Neural progenitor cell (in vitro differentiated cells): ENCODE results near the gene GABRG3. TPM values are rescaled to one million over a fixed set of nuclear protein-coding genes. Genes with fewer than 3 reads are reported as not detected.
A peak's percentile ranks its signal among the peaks of the same experiment; 100 is the strongest.

Experiments
- DNase-seq: peaks from one replicate; pipeline ENCODE4 v3.0.0-alpha.2; 2016; ENCODE audit warnings: low spot score
- H2AFZ ChIP-seq: fragments of 200-600 bp; sonication (generic); replicated peaks from 2 replicates; pipeline ENCODE4 v1.6.1; 2016; ENCODE audit warnings: antibody characterized with exemption
- H3F3A ChIP-seq: fragments of 200-600 bp; sonication (generic); 2 replicates; pipeline ENCODE4 v1.6.1; 2016; ENCODE audit warnings: antibody characterized with exemption, low read depth
- H3K27ac ChIP-seq: fragments of 200-600 bp; sonication (generic); 2 replicates; pipeline ENCODE4 v1.5.1; 2016; ENCODE audit warnings: mild to moderate bottlenecking
- H3K27me3 ChIP-seq: fragments of 200-600 bp; sonication (generic); 2 replicates; pipeline ENCODE4 v1.6.1; 2016; ENCODE audit warnings: mild to moderate bottlenecking, moderate library complexity
- H3K36me3 ChIP-seq: fragments of 200-600 bp; sonication (generic); 2 replicates; pipeline ENCODE4 v1.5.1; 2016
- H3K4me1 ChIP-seq: fragments of 200-600 bp; sonication (generic); 2 replicates; pipeline ENCODE4 v1.6.1; 2016; ENCODE audit warnings: mixed run types
- H3K4me2 ChIP-seq: fragments of 200-600 bp; sonication (generic); 2 replicates; pipeline ENCODE4 v1.6.1; 2016
- H3K4me3 ChIP-seq: fragments of 200-600 bp; sonication (generic); 2 replicates; pipeline ENCODE4 v1.5.1; 2016
- H3K79me2 ChIP-seq: fragments of 200-600 bp; sonication (generic); 2 replicates; pipeline ENCODE4 v1.6.1; 2016; ENCODE audit warnings: low read depth
- H3K9ac ChIP-seq: fragments of 200-600 bp; sonication (generic); 2 replicates; pipeline ENCODE4 v1.6.1; 2016
- H3K9me3 ChIP-seq: fragments of 200-600 bp; sonication (generic); 2 replicates; pipeline ENCODE4 v1.5.1; 2016; ENCODE audit warnings: low read depth
- H4K20me1 ChIP-seq: fragments of 200-600 bp; sonication (generic); 2 replicates; pipeline ENCODE4 v1.6.1; 2016; ENCODE audit warnings: low read depth
- H3K27ac Mint-ChIP-seq: 3 replicates; pipeline ENCODE4 v1.8.0; 2021; ENCODE audit warnings: mixed read lengths
- H3K27me3 Mint-ChIP-seq: 2 replicates; pipeline ENCODE4 v1.8.0; 2022; ENCODE audit warnings: low read depth, mild to moderate bottlenecking, inconsistent platforms, moderate library complexity, mixed read lengths; ENCODE audit not compliant: insufficient read depth
- H3K36me3 Mint-ChIP-seq: 3 replicates; pipeline ENCODE4 v1.8.0; 2021; ENCODE audit warnings: mixed read lengths
- H3K4me1 Mint-ChIP-seq: 3 replicates; pipeline ENCODE4 v1.8.0; 2021; ENCODE audit warnings: mixed read lengths
- H3K4me3 Mint-ChIP-seq: 3 replicates; pipeline ENCODE4 v1.8.0; 2021; ENCODE audit warnings: mild to moderate bottlenecking, moderate library complexity, mixed read lengths
- H3K9me3 Mint-ChIP-seq: 3 replicates; pipeline ENCODE4 v1.8.0; 2020; ENCODE audit warnings: mixed read lengths
- CTCF ChIP-seq: fragments of 200-600 bp; sonication (generic); IDR thresholded peaks from 2 replicates; pipeline ENCODE4 v1.5.1; 2017; ENCODE audit warnings: antibody characterized with exemption, mild to moderate bottlenecking
- EZH2 ChIP-seq: fragments of 200-600 bp; sonication (generic); IDR thresholded peaks from 2 replicates; pipeline ENCODE4 v1.6.1; 2017; ENCODE audit warnings: antibody characterized with exemption, mild to moderate bottlenecking, moderate library complexity
- EZH2phosphoT487 ChIP-seq: fragments of 200-600 bp; sonication (generic); IDR thresholded peaks from 2 replicates; pipeline ENCODE4 v1.6.1; 2017; ENCODE audit warnings: antibody characterized with exemption
- total RNA-seq: library from RNA; depleted of rRNA; stranded (reverse); fragments of >200 nt; gene quantifications from 2 replicates; pipeline ENCODE4 v1.2.3, GENCODE V29; 2015; ENCODE audit warnings: low replicate concordance

GABRG3 gene
- total RNA-seq, 1 donor from 2014 or later: 3.4 TPM

- Mint-ChIP-seq H3K9me3 (no peaks in the 10 kb centered on the region), H3K36me3 (no peaks in the 10 kb centered on the region), H3K4me3 (no peak overlapping the region), H3K27me3 (peaks cover 3% of the 10 kb centered on the region), H3K27ac (no peak overlapping the region), H3K4me1 (peaks cover 7% of the 10 kb centered on the region)
- Histone ChIP-seq H3K4me1 (no peaks in the 10 kb centered on the region), H3K27ac (no peak overlapping the region), H3K36me3 (no peaks in the 10 kb centered on the region), H2AFZ (no peak overlapping the region), H3K9me3 (no peaks in the 10 kb centered on the region), H4K20me1 (no peaks in the 10 kb centered on the region), H3K27me3 (no peaks in the 10 kb centered on the region), H3F3A (no peaks in the 10 kb centered on the region), H3K4me2 (no peak overlapping the region), H3K4me3 (no peak overlapping the region), H3K9ac (no peak overlapping the region), H3K79me2 (no peaks in the 10 kb centered on the region)
- no peak for DNase-seq
- TF ChIP-seq EZH2phosphoT487: no peak
- TF ChIP-seq CTCF: no peak
- no peak for TF ChIP-seq EZH2
Observed at GRCh38 chr15:27330326-27330725, 359.3 kb downstream of the GABRG3 start.

- H3K9me3 Mint-ChIP-seq: no peaks in the 10 kb centered on the region
- H3F3A ChIP-seq: no peaks in the 10 kb centered on the region
- no peak overlapping the region for H3K9ac ChIP-seq
- H4K20me1 ChIP-seq: no peaks in the 10 kb centered on the region
- H3K4me3 Mint-ChIP-seq: no peak overlapping the region
- no peaks in the 10 kb centered on the region for H3K9me3 ChIP-seq
- TF ChIP-seq EZH2phosphoT487: no peak
- no peak for TF ChIP-seq EZH2
- TF ChIP-seq CTCF: no peak
- no peaks in the 10 kb centered on the region for H3K4me1 ChIP-seq
- H2AFZ ChIP-seq: no peak overlapping the region
- no peak for DNase-seq
- H3K27me3 Mint-ChIP-seq: no peaks in the 10 kb centered on the region
- peaks cover 8% of the 10 kb centered on the region for H3K4me1 Mint-ChIP-seq
- no peak overlapping the region for H3K4me3 ChIP-seq
- H3K27ac ChIP-seq: no peak overlapping the region
- H3K27ac Mint-ChIP-seq: no peak overlapping the region
- no peaks in the 10 kb centered on the region for H3K36me3 ChIP-seq
- H3K36me3 Mint-ChIP-seq: peaks cover 2% of the 10 kb centered on the region
- no peaks in the 10 kb centered on the region for H3K79me2 ChIP-seq
- no peaks in the 10 kb centered on the region for H3K27me3 ChIP-seq
- no peak overlapping the region for H3K4me2 ChIP-seq
Observed at GRCh38 chr15:27336676-27337075, 365.7 kb downstream of the GABRG3 start.

DNA sequence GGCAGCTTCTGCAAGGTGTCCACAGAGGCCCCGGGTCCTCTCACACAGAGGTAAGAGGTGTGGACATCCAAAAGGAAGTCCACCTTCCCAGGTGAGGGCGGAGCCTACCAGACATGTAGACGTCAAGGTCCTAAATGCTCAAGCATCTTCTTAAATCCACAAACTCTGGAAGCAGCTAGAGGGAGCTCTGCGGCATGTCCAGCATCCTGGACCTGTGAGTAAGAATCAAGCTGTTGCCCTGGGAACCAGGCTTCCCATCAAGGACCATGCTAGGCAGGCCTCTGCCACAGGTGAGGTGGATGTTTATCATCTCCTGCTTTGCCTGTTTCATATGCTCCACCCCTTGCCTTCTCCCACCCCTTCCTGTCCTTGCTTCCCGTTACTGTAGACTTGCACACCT lies 368.2 kb downstream of the GABRG3 start:
- H3K27me3 Mint-ChIP-seq: no peaks in the 10 kb centered on the region
- no peaks in the 10 kb centered on the region for H3K27me3 ChIP-seq
- no peak for DNase-seq
- H3K4me3 ChIP-seq: no peak overlapping the region
- no peaks in the 10 kb centered on the region for H3K79me2 ChIP-seq
- no peak overlapping the region for H3K4me3 Mint-ChIP-seq
- TF ChIP-seq EZH2phosphoT487 (no peak), EZH2 (no peak), CTCF (peak; percentile 19)
- no peak overlapping the region for H2AFZ ChIP-seq
- no peak overlapping the region for H3K9ac ChIP-seq
- H3K4me1 Mint-ChIP-seq: peaks cover 22% of the 10 kb centered on the region
- no peaks in the 10 kb centered on the region for H3K36me3 ChIP-seq
- no peaks in the 10 kb centered on the region for H4K20me1 ChIP-seq
- H3K9me3 Mint-ChIP-seq: no peaks in the 10 kb centered on the region
- H3K9me3 ChIP-seq: no peaks in the 10 kb centered on the region
- H3K4me1 ChIP-seq: peaks cover 16% of the 10 kb centered on the region
- H3K36me3 Mint-ChIP-seq: peaks cover 2% of the 10 kb centered on the region
- no peak overlapping the region for H3K27ac Mint-ChIP-seq
- no peaks in the 10 kb centered on the region for H3F3A ChIP-seq
- no peak overlapping the region for H3K4me2 ChIP-seq
- H3K27ac ChIP-seq: no peak overlapping the region
